CD4-positive, CD25-positive, alpha-beta regulatory T cell (primary cell): ENCODE data around the gene SLC9A9. TPM values are rescaled to one million over a fixed set of nuclear protein-coding genes. Genes with fewer than 3 reads are reported as not detected.

Source experiments
- ATAC-seq, 2 donors: fragments of 150-1000 bp; cut with Tn5 transposase; one replicate each; pipeline ENCODE4 v1.10.0; 2021; ENCODE audit warnings: low read depth in 2 of 2, moderate number of reproducible peaks in 2 of 2, moderate library complexity in 1 of 2
- DNase-seq, 3 donors: peaks; one replicate each; pipeline versions ENCODE4 v3.0.0 to v3.0.0-alpha.2; 2012 to 2022; ENCODE audit warnings: mixed read lengths in 1 of 3
- H3K27ac ChIP-seq: one replicate; pipeline ENCODE4 v1.7.0; 2013; ENCODE audit warnings: mild to moderate bottlenecking, low read length; ENCODE audit not compliant: insufficient read depth, poor library complexity, severe bottlenecking
- H3K27me3 ChIP-seq: one replicate; pipeline ENCODE4 v1.7.0; 2013; ENCODE audit warnings: low read length; ENCODE audit not compliant: control insufficient read depth, insufficient read depth
- H3K36me3 ChIP-seq: one replicate; pipeline ENCODE4 v1.7.0; 2013; ENCODE audit warnings: mild to moderate bottlenecking, low read length, moderate library complexity; ENCODE audit not compliant: control insufficient read depth, insufficient read depth
- H3K4me1 ChIP-seq: 2 replicates; pipeline ENCODE4 v1.7.0; 2013; ENCODE audit warnings: mild to moderate bottlenecking, low read length; ENCODE audit not compliant: insufficient read depth, control insufficient read depth, poor library complexity, severe bottlenecking
- H3K4me3 ChIP-seq: one replicate; pipeline ENCODE4 v1.7.0; 2013; ENCODE audit warnings: low read depth, mild to moderate bottlenecking, low read length, moderate library complexity
- H3K9me3 ChIP-seq, 2 experiments: 1 replicate in 1 of 2; 2 replicates in 1 of 2; pipeline ENCODE4 v1.7.0; 2013; ENCODE audit warnings: low read length in 2 of 2, mild to moderate bottlenecking in 1 of 2, moderate library complexity in 1 of 2; ENCODE audit not compliant: control insufficient read depth in 2 of 2
- H3K27ac Mint-ChIP-seq, 3 donors: one replicate each; pipeline ENCODE4 v1.8.0; 2020 to 2022; ENCODE audit warnings: mild to moderate bottlenecking in 3 of 3, mixed read lengths in 3 of 3, moderate library complexity in 2 of 3
- H3K27me3 Mint-ChIP-seq: one replicate; pipeline ENCODE4 v1.8.0; 2022; ENCODE audit warnings: mild to moderate bottlenecking, mixed read lengths
- H3K36me3 Mint-ChIP-seq: one replicate; pipeline ENCODE4 v1.8.0; 2020; ENCODE audit warnings: mixed read lengths
- H3K4me1 Mint-ChIP-seq, 4 donors: one replicate each; pipeline ENCODE4 v1.8.0; 2020 to 2022; ENCODE audit warnings: mixed read lengths in 4 of 4, mild to moderate bottlenecking in 1 of 4
- H3K4me3 Mint-ChIP-seq, 4 donors: one replicate each; pipeline ENCODE4 v1.8.0; 2020 to 2022; ENCODE audit warnings: mild to moderate bottlenecking in 4 of 4, mixed read lengths in 4 of 4, moderate library complexity in 3 of 4
- H3K9me3 Mint-ChIP-seq, 7 donors: one replicate each; pipeline ENCODE4 v1.8.0; 2020 to 2022; ENCODE audit warnings: mixed read lengths in 7 of 7, mild to moderate bottlenecking in 3 of 7, moderate library complexity in 2 of 7
- polyA plus RNA-seq, 4 donors: library from polyadenylated mRNA; unstranded; fragments of 300-500 nt; fragmentation: Illumina TruSeq; gene quantifications; one replicate each; pipeline ENCODE4 v1.2.3, GENCODE V29; 2021
- total RNA-seq: library from RNA; stranded (reverse); gene quantifications from one replicate; pipeline ENCODE4 v1.2.3, GENCODE V29; 2022

Gene SLC9A9
- total and polyA plus RNA-seq, 5 donors from 2014 or later, result 31.7 to 49.3 (median 46.4) TPM

GRCh38 chr3:143771258-143771657, 77.0 kb downstream of the SLC9A9 start:
- H3K27ac Mint-ChIP-seq, result no peak overlapping the region
- H3K4me1 ChIP-seq, result peaks cover 6% of the 10 kb centered on the region
- H3K9me3 Mint-ChIP-seq, result no peaks in the 10 kb centered on the region
- DNase-seq, result no peak
- no peaks in the 10 kb centered on the region for H3K27me3 ChIP-seq
- no peak for ATAC-seq
- peaks cover 3% of the 10 kb centered on the region for H3K36me3 ChIP-seq
- no peak overlapping the region for H3K27ac ChIP-seq
- no peaks in the 10 kb centered on the region for H3K27me3 Mint-ChIP-seq
- H3K4me3 ChIP-seq, result no peak overlapping the region
- peaks cover 5% of the 10 kb centered on the region for H3K36me3 Mint-ChIP-seq
- H3K4me1 Mint-ChIP-seq, result peaks cover 0 to 6% (median 5%) of the 10 kb centered on the region in 4 donors
- no peak overlapping the region for H3K4me3 Mint-ChIP-seq
- no peaks in the 10 kb centered on the region for H3K9me3 ChIP-seq

DNA sequence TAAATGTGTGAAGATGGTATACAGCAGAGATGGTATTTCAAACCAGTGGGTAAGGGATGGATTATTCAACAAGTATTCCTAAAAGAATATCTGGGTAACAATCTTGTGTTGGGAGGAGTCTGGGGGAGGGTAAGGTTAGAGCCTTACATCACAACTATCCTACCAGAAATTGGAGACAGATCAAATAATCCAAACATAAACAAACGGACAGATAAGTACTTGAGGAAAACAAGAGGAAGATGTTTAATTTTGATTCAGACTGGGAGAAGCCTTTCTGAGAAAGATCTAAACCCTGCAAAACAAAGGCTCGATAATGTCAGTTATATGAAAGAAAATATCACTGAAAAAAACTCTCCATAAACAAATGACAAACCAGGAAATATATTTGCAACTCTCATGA, 77.9 kb downstream of the SLC9A9 start:
- H3K36me3 Mint-ChIP-seq, result peaks cover 5% of the 10 kb centered on the region

DNA sequence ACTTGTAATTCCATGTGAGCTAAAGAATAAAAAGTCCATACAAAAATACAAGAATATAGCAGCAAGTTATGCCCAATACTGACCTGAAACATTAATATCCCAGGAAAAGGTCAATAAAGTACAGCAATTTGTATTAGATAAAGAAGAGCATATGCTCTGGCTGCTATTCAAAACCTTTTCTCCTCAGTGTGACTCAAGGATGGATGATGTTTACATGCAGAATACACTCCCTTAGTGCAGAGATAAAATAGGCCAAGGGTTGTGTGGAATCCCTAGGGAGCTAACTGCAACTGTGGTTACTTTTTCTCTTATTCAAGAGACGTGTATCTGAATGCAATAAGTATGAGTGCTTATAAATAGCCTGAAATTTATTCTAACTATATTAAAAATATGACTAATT, 78.7 kb downstream of the SLC9A9 start:
- no peak overlapping the region for H3K27ac ChIP-seq
- no peak overlapping the region for H3K4me3 ChIP-seq
- no peaks in the 10 kb centered on the region for H3K27me3 Mint-ChIP-seq
- ATAC-seq (no peak), DNase-seq (no peak)
- H3K27ac Mint-ChIP-seq, result no peak overlapping the region
- no peaks in the 10 kb centered on the region for H3K4me1 ChIP-seq
- no peaks in the 10 kb centered on the region for H3K9me3 Mint-ChIP-seq
- H3K36me3 Mint-ChIP-seq, result peaks cover 5% of the 10 kb centered on the region
- H3K27me3 ChIP-seq, result no peaks in the 10 kb centered on the region
- H3K4me1 Mint-ChIP-seq, result peaks cover 0 to 5% (median 4%) of the 10 kb centered on the region in 4 donors
- no peaks in the 10 kb centered on the region for H3K9me3 ChIP-seq
- no peak overlapping the region for H3K4me3 Mint-ChIP-seq
- H3K36me3 ChIP-seq, result peaks cover 3% of the 10 kb centered on the region

More for the DNA sequence above, 77.9 kb downstream of the SLC9A9 start:
- H3K9me3 Mint-ChIP-seq, result no peaks in the 10 kb centered on the region
- H3K27ac Mint-ChIP-seq, result no peak overlapping the region
- H3K27me3 Mint-ChIP-seq, result no peaks in the 10 kb centered on the region
- H3K27me3 ChIP-seq, result no peaks in the 10 kb centered on the region
- no peak for DNase-seq
- H3K4me3 Mint-ChIP-seq, result no peak overlapping the region
- peaks cover 0 to 6% (median 5%) of the 10 kb centered on the region in 4 donors for H3K4me1 Mint-ChIP-seq
- no peak overlapping the region for H3K4me3 ChIP-seq
- H3K9me3 ChIP-seq, result no peaks in the 10 kb centered on the region
- H3K4me1 ChIP-seq, result peaks cover 3% of the 10 kb centered on the region
- peaks cover 3% of the 10 kb centered on the region for H3K36me3 ChIP-seq
- H3K27ac ChIP-seq, result no peak overlapping the region
- ATAC-seq, result no peak

- peaks cover 7 to 20% (median 13%) of the 10 kb centered on the region in 4 donors for H3K4me1 Mint-ChIP-seq
- no peaks in the 10 kb centered on the region for H3K9me3 ChIP-seq
- no peak overlapping the region for H3K4me3 ChIP-seq
- no peak for DNase-seq
- H3K36me3 Mint-ChIP-seq, result no peaks in the 10 kb centered on the region
- H3K27me3 Mint-ChIP-seq, result no peaks in the 10 kb centered on the region
- peaks cover 0 to 2% (median 0%) of the 10 kb centered on the region in 7 donors for H3K9me3 Mint-ChIP-seq
- H3K27me3 ChIP-seq, result no peaks in the 10 kb centered on the region
- no peak overlapping the region for H3K27ac ChIP-seq
- H3K27ac Mint-ChIP-seq, result peak overlapping the region in 1 of 3 donors; percentile 13
- no peaks in the 10 kb centered on the region for H3K36me3 ChIP-seq
- no peak overlapping the region for H3K4me3 Mint-ChIP-seq
- ATAC-seq, result no peak
- no peaks in the 10 kb centered on the region for H3K4me1 ChIP-seq
These were observed 83.4 kb downstream of the SLC9A9 start for GRCh38 chr3:143764840-143765239.

DNA sequence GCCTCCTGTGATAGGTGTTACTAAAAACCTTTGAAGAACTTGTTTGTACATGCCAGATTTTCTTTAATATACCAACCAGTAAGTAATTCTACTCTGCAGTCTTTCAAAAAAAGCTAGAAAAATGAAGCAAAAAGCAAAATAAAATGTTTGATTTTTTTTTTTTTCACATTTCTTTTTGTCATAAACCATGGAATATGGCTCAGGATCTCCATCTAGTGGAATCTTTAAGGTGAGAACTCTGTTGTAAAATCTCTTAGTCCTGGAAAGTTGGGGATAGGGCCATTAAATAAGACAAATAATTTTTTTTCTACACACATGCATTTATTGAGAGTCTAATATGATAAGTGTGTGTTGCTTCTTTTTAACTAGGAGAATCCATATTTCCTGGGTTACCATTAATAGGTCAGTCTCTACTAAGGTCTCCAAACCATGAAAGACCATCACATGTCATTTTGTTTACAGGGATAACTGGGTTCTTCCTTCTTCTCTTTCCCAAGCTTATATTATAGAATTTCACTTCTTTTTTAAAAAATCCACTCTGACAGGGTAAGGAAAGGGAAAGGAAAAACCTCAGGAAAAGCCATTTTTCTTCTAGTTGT, 84.6 kb downstream of the SLC9A9 start:
- H3K36me3 ChIP-seq, result no peaks in the 10 kb centered on the region
- Mint-ChIP-seq H3K27me3 (no peaks in the 10 kb centered on the region), H3K9me3 (peaks cover 0 to 2% (median 0%) of the 10 kb centered on the region in 7 donors), H3K4me3 (no peak overlapping the region), H3K4me1 (peaks cover 7 to 29% (median 13%) of the 10 kb centered on the region in 4 donors), H3K27ac (peak overlapping the region in 1 of 3 donors; percentile 24), H3K36me3 (no peaks in the 10 kb centered on the region)
- no peak overlapping the region for H3K4me3 ChIP-seq
- no peaks in the 10 kb centered on the region for H3K4me1 ChIP-seq
- no peak overlapping the region for H3K27ac ChIP-seq
- ATAC-seq, result no peak
- peak in 2 of 3 donors; percentile 16 to 21 for DNase-seq
- no peaks in the 10 kb centered on the region for H3K9me3 ChIP-seq
- H3K27me3 ChIP-seq, result no peaks in the 10 kb centered on the region

- DNase-seq, result no peak
- Histone ChIP-seq H3K9me3 (no peaks in the 10 kb centered on the region), H3K4me3 (no peak overlapping the region), H3K27me3 (no peaks in the 10 kb centered on the region), H3K4me1 (peaks cover 9% of the 10 kb centered on the region), H3K36me3 (no peaks in the 10 kb centered on the region), H3K27ac (no peak overlapping the region)
- no peak overlapping the region for H3K4me3 Mint-ChIP-seq
- H3K27me3 Mint-ChIP-seq, result no peaks in the 10 kb centered on the region
- peaks cover 4% of the 10 kb centered on the region for H3K36me3 Mint-ChIP-seq
- H3K9me3 Mint-ChIP-seq, result peaks cover 0 to 2% (median 0%) of the 10 kb centered on the region in 7 donors
- peak overlapping the region in 1 of 3 donors; percentile 33 for H3K27ac Mint-ChIP-seq
- H3K4me1 Mint-ChIP-seq, result peaks cover 8 to 41% (median 18%) of the 10 kb centered on the region in 4 donors
- no peak for ATAC-seq
These were observed 90.6 kb downstream of the SLC9A9 start for GRCh38 chr3:143757691-143758090.

- Histone ChIP-seq H3K4me1 (peaks cover 26% of the 10 kb centered on the region), H3K4me3 (no peak overlapping the region), H3K9me3 (no peaks in the 10 kb centered on the region), H3K27ac (no peak overlapping the region), H3K27me3 (no peaks in the 10 kb centered on the region), H3K36me3 (no peaks in the 10 kb centered on the region)
- ATAC-seq (no peak), DNase-seq (no peak)
- Mint-ChIP-seq H3K4me3 (no peak overlapping the region), H3K36me3 (peaks cover 4% of the 10 kb centered on the region), H3K27me3 (no peaks in the 10 kb centered on the region), H3K4me1 (peaks cover 20 to 58% (median 30%) of the 10 kb centered on the region in 4 donors), H3K27ac (peak overlapping the region in 1 of 3 donors; percentile 36), H3K9me3 (peaks cover 0 to 2% (median 0%) of the 10 kb centered on the region in 7 donors)
These were observed 92.3 kb downstream of the SLC9A9 start for GRCh38 chr3:143755978-143756377.

DNA sequence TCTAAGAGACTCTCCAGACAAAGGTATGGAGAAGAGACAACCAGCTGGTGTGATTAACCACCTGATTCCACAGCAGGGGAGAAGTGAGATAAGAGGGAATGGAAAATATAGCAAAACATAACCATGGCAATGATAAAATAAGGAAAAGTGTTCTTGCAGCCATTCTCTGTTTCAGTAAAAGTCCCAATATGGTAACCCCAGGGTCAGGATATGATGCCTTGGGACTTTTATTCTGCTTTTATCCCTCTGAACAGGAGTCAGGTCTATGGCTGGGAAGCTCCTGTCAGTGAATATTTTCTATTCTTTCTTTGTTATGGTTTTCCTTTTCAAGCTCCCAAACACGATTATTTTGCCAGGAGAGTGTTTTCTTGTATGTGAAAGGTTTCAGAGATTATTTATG, 94.2 kb downstream of the SLC9A9 start:
- H3K9me3 ChIP-seq, result no peaks in the 10 kb centered on the region
- H3K36me3 ChIP-seq, result no peaks in the 10 kb centered on the region
- H3K4me3 ChIP-seq, result no peak overlapping the region
- Mint-ChIP-seq H3K4me3 (no peak overlapping the region), H3K36me3 (peaks cover 4% of the 10 kb centered on the region), H3K9me3 (no peaks in the 10 kb centered on the region), H3K4me1 (peaks cover 30 to 61% (median 40%) of the 10 kb centered on the region in 4 donors), H3K27me3 (no peaks in the 10 kb centered on the region), H3K27ac (peak overlapping the region; percentile 81 to 91 (median 84))
- peaks cover 29% of the 10 kb centered on the region for H3K4me1 ChIP-seq
- no peak for DNase-seq
- H3K27ac ChIP-seq, result no peak overlapping the region
- no peak for ATAC-seq
- H3K27me3 ChIP-seq, result no peaks in the 10 kb centered on the region
